Thoracic aorta (tissue), 2 donors: ENCODE results near the gene RNASEL. TPM values are rescaled to one million over a fixed set of nuclear protein-coding genes. Genes with fewer than 3 reads are reported as not detected.

ENCODE experiments used
- ATAC-seq: fragments of 150-250 bp; one replicate; pipeline ENCODE4 v1.8.0; 2017; ENCODE audit warnings: low read depth; ENCODE audit not compliant: insufficient number of reproducible peaks, low FRiP score
- DNase-seq: peaks from one replicate; pipeline ENCODE4 v3.0.0-alpha.2; 2020; ENCODE audit warnings: low spot score
- H3K27ac ChIP-seq, 2 donors: fragments of 200-600 bp; sonication (generic); 1 replicate in 1 of 2; 2 replicates in 1 of 2; pipeline ENCODE4 v1.5.1; 2016; ENCODE audit warnings: mild to moderate bottlenecking in 2 of 2, moderate library complexity in 2 of 2
- H3K27me3 ChIP-seq: fragments of 200-600 bp; sonication (generic); replicated peaks from 2 replicates; pipeline ENCODE4 v1.6.0; 2016; ENCODE audit warnings: mild to moderate bottlenecking; ENCODE audit not compliant: insufficient read depth
- H3K36me3 ChIP-seq: fragments of 200-600 bp; sonication (generic); one replicate; pipeline ENCODE4 v1.5.1; 2016
- H3K4me1 ChIP-seq, 2 donors: fragments of 200-600 bp; sonication (generic); 1 replicate in 1 of 2; 2 replicates in 1 of 2; pipeline versions ENCODE4 v1.5.1 to v1.6.0; 2016; ENCODE audit warnings: low read depth in 2 of 2, mild to moderate bottlenecking in 1 of 2; ENCODE audit not compliant: control insufficient read depth in 1 of 2
- H3K4me3 ChIP-seq: fragments of 200-600 bp; sonication (generic); 2 replicates; pipeline ENCODE4 v1.5.1; 2016; ENCODE audit warnings: mild to moderate bottlenecking
- H3K9me3 ChIP-seq: fragments of 200-600 bp; sonication (generic); 2 replicates; pipeline ENCODE4 v1.5.1; 2016
- total RNA-seq, 2 donors: library from RNA; depleted of rRNA; stranded (reverse); fragments of >200 nt; gene quantifications; one replicate each; pipeline versions ENCODE4 v1.1.0 to v1.2.3, GENCODE V29; 2016
- TF ChIP-seq, protein P1 (sequence below): fragments of 200-600 bp; sonication (generic); IDR thresholded peaks from one replicate; pipeline ENCODE4 v1.5.1; 2019; ENCODE audit warnings: antibody characterized with exemption

The RNASEL gene
- total RNA-seq, 2 donors from 2014 or later: 5.9 to 11.2 TPM

DNA sequence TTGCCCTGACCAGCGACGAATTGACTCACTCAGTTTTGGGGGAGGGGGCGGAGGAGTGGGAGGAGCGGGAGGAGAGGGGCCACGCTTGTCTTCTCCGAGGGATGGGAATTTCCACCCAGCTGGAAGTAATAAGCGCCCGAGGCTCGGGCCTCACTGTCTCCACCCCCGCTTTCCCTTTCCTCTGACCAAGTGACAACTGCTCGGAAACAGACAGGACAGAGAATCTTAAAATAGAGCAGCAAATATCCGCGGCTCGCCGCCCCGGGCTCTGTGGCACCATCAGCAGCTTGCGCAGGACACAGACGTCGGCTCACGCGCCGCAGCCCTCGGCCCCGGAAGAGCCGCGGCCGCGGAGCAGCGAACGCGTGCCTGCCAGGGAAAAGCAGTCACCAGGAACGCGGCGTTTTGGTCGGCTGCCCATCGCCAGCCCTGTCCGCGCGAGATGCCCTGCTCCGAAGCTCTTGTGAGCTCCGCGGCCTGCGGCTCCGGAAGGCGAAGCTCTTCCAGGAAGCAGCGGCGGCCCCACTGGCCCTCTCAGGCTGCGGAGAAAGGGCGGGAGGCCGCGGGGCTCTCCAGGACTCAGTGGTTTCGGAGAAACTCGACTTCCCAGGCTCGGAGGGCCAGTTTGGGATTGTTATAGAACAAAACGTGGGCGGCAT lies 25.9 kb upstream of the RNASEL start:
- H3K36me3 ChIP-seq: no peaks in the 10 kb centered on the region
- H3K27ac ChIP-seq: peak overlapping the region; percentile 92 to 97
- H3K4me3 ChIP-seq: peak overlapping the region; percentile 71
- no peaks in the 10 kb centered on the region for H3K9me3 ChIP-seq
- no peaks in the 10 kb centered on the region for H3K27me3 ChIP-seq
- H3K4me1 ChIP-seq: peaks cover 23 to 40% of the 10 kb centered on the region in 2 donors
- TF ChIP-seq, protein P1, sequence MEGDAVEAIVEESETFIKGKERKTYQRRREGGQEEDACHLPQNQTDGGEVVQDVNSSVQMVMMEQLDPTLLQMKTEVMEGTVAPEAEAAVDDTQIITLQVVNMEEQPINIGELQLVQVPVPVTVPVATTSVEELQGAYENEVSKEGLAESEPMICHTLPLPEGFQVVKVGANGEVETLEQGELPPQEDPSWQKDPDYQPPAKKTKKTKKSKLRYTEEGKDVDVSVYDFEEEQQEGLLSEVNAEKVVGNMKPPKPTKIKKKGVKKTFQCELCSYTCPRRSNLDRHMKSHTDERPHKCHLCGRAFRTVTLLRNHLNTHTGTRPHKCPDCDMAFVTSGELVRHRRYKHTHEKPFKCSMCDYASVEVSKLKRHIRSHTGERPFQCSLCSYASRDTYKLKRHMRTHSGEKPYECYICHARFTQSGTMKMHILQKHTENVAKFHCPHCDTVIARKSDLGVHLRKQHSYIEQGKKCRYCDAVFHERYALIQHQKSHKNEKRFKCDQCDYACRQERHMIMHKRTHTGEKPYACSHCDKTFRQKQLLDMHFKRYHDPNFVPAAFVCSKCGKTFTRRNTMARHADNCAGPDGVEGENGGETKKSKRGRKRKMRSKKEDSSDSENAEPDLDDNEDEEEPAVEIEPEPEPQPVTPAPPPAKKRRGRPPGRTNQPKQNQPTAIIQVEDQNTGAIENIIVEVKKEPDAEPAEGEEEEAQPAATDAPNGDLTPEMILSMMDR: no peak
- ATAC-seq (peak; percentile 67), DNase-seq (peak; percentile 58)

DNA sequence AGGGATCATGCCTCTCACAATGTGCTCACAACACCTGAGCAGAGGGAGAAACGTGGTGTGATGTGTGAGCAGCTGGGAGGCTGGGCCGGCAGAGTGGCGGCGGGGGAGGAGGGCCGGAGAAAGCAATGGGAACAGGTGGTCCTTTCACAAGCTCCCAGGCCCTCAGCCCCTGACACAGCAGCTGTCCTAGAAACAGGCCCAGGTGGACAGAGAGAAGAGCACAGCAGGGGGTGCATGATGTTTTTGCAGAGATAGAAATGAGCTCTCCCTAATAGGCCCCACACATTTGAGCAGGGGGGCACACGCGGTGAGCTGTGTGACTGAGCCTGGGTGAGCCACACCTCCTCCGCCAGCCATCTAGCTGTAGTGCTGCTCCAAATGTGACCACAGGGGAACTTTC lies 22.7 kb upstream of the RNASEL start:
- no peaks in the 10 kb centered on the region for H3K36me3 ChIP-seq
- TF ChIP-seq, protein P1: no peak
- DNase-seq (no peak), ATAC-seq (no peak)
- no peaks in the 10 kb centered on the region for H3K9me3 ChIP-seq
- no peaks in the 10 kb centered on the region for H3K27me3 ChIP-seq
- peaks cover 15 to 23% of the 10 kb centered on the region in 2 donors for H3K4me1 ChIP-seq
- H3K27ac ChIP-seq: no peak overlapping the region
- H3K4me3 ChIP-seq: no peak overlapping the region

DNA sequence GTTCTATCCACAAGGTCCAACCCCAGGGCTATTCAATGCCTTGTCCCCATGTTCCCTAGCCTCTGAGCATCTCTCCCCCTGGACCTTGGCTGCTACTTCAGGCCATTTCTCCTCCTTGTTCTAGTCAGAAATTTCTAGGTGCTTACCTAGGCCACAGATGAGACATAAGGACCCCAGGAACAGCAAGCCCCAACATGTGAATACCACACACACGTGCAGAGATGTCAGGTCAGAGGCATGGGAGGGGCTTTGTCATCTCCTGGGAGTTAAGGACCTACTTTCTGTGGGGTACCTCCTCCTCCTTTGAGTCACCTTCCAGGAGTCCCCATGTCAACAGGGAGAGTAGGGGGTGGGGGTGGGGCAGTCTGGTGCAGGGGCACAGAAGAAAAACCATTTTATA lies 22.3 kb upstream of the RNASEL start:
- H3K27me3 ChIP-seq: no peaks in the 10 kb centered on the region
- H3K27ac ChIP-seq: no peak overlapping the region
- H3K36me3 ChIP-seq: no peaks in the 10 kb centered on the region
- no peak overlapping the region for H3K4me3 ChIP-seq
- H3K9me3 ChIP-seq: no peaks in the 10 kb centered on the region
- ATAC-seq (no peak), DNase-seq (no peak)
- peaks cover 10 to 18% of the 10 kb centered on the region in 2 donors for H3K4me1 ChIP-seq
- TF ChIP-seq, protein P1: no peak

DNA sequence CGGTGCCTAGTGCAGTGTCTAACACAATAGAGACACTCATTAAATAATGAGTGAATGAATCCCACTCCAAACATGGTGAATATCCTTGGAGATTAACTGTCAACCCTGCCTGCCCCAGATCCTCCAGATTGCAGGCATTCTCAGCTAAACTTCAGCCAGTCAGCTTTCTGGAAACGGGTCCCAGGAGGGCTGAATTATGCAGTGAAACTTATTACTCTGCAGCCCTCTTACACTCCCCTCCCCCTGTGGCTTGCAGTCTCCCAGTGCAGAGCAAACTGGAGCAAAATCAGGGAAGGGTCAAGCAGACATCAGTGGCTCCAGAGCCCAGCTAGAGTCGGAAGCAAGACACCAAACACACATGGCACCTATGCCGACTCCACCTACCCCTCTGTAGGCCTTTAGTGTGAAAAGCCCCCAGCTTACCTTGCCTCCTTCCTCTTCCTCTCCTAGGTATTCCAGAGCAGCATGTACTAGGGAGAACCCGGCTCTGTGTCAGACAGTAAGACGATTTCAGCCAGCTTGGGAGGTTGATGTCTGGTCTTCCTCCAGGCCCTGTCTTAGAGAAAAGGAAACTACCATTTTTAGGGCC lies 21.6 kb upstream of the RNASEL start:
- H3K27me3 ChIP-seq: no peaks in the 10 kb centered on the region
- H3K4me3 ChIP-seq: no peak overlapping the region
- ATAC-seq: no peak
- no peaks in the 10 kb centered on the region for H3K36me3 ChIP-seq
- H3K27ac ChIP-seq: no peak overlapping the region
- H3K4me1 ChIP-seq: peaks cover 8 to 12% of the 10 kb centered on the region in 2 donors
- TF ChIP-seq, protein P1: no peak
- DNase-seq: no peak
- H3K9me3 ChIP-seq: no peaks in the 10 kb centered on the region

DNA sequence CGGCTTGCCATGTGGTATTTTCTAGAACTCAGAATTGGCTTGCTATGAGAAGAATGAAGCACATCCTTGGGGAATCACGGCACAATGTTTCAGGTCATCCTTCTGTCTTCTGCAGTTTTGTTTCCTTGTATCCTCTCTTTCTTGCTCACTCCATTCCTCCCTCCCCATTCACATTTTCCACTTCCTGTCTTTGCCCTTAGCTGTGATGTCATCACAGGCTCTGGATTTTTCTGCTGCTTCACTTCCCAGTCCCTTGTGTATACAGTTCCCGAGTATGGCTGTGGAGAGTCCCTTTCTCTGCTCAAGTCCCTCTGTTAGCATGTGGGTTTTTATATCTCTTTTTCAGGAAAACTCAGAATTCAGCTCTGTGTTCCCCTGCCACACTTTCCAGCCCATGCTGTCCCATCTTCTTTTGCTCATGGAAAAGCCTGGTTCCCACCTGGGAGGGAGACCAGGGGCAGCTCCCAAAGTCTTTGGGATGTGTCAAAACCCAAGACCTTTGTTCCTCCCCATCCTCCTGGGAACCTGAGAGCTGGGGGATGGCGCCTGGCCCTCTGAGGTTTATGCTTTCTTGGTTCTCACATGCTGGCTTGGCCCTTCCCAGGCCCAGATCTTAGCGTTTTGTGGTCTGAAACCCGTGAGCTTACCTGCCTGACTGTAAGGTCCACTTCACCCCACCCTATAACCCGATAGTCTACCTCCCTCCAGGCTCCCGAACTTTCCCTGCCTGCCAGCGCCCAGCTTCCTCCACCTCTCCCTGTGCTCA lies 20.0 kb upstream of the RNASEL start:
- no peak overlapping the region for H3K27ac ChIP-seq
- ATAC-seq: no peak

More for the DNA sequence above, 20.0 kb upstream of the RNASEL start:
- no peak overlapping the region for H3K4me3 ChIP-seq
- TF ChIP-seq, protein P1: no peak
- H3K4me1 ChIP-seq: peaks cover 3 to 8% of the 10 kb centered on the region in 2 donors
- no peaks in the 10 kb centered on the region for H3K27me3 ChIP-seq
- H3K9me3 ChIP-seq: no peaks in the 10 kb centered on the region
- DNase-seq: no peak
- no peaks in the 10 kb centered on the region for H3K36me3 ChIP-seq
